ENCODE data around the gene GATAD2B.

Gene GATAD2B

DNA sequence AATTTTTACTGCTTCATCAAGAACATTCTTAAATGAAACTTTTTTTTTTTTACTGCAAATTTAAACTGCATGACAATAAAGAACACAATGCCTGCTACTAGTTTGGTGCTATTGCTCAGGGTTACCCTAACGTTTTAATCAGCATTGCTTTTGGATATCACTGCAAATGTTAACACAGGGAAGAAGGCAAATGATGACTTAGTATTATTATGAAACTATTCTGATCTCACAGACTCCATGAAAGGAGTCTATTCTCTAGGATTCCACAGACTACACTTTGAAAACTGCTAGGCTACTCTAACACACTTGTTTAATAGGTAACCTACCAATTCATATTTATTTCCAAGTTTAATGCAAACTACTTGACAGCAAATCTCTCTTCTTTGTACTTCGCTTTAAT, 49.8 kb downstream of the GATAD2B start:
- no peak overlapping the region for H3K27ac ChIP-seq (ENCODE audit: low read depth, low read length)
- H3K36me3 ChIP-seq (ENCODE audit: control insufficient read depth in 1 of 2, insufficient read depth in 2 of 2, low read length in 2 of 2), result no peaks in the 10 kb centered on the region
- H3K9me3 ChIP-seq (ENCODE audit: control insufficient read depth in 1 of 2, low read length in 2 of 2), result no peaks in the 10 kb centered on the region
- H3K9ac ChIP-seq (ENCODE audit: low read depth in 1 of 2, low read length in 2 of 2), result no peak overlapping the region
- H3K4me1 ChIP-seq (ENCODE audit: control insufficient read depth in 1 of 2, insufficient read depth in 2 of 2, low read length in 2 of 2), result no peaks in the 10 kb centered on the region
- no peaks in the 10 kb centered on the region for H3K27me3 ChIP-seq (ENCODE audit: control insufficient read depth in 1 of 2, insufficient read depth in 2 of 2, low read length in 2 of 2)
- no peak overlapping the region for H3K4me3 ChIP-seq (ENCODE audit: low read depth in 1 of 2, low read length in 2 of 2)

- no peaks in the 10 kb centered on the region for H3K9me3 ChIP-seq (ENCODE audit: control insufficient read depth in 1 of 2, low read length in 2 of 2)
- H3K4me3 ChIP-seq (ENCODE audit: low read depth in 1 of 2, low read length in 2 of 2), result no peak overlapping the region
- no peaks in the 10 kb centered on the region for H3K27me3 ChIP-seq (ENCODE audit: control insufficient read depth in 1 of 2, insufficient read depth in 2 of 2, low read length in 2 of 2)
- H3K27ac ChIP-seq (ENCODE audit: low read depth, low read length), result no peak overlapping the region
- no peaks in the 10 kb centered on the region for H3K4me1 ChIP-seq (ENCODE audit: control insufficient read depth in 1 of 2, insufficient read depth in 2 of 2, low read length in 2 of 2)
- no peak overlapping the region for H3K9ac ChIP-seq (ENCODE audit: low read depth in 1 of 2, low read length in 2 of 2)
- no peaks in the 10 kb centered on the region for H3K36me3 ChIP-seq (ENCODE audit: control insufficient read depth in 1 of 2, insufficient read depth in 2 of 2, low read length in 2 of 2)
These were observed 50.4 kb downstream of the GATAD2B start for GRCh38 chr1:153872331-153872730.

- Histone ChIP-seq H3K9me3 (ENCODE audit: control insufficient read depth in 1 of 2, low read length in 2 of 2) (no peaks in the 10 kb centered on the region), H3K4me1 (ENCODE audit: control insufficient read depth in 1 of 2, insufficient read depth in 2 of 2, low read length in 2 of 2) (peaks cover 0 to 6% of the 10 kb centered on the region in 2 donors), H3K27me3 (ENCODE audit: control insufficient read depth in 1 of 2, insufficient read depth in 2 of 2, low read length in 2 of 2) (no peaks in the 10 kb centered on the region), H3K4me3 (ENCODE audit: low read depth in 1 of 2, low read length in 2 of 2) (no peak overlapping the region), H3K9ac (ENCODE audit: low read depth in 1 of 2, low read length in 2 of 2) (no peak overlapping the region), H3K36me3 (ENCODE audit: control insufficient read depth in 1 of 2, insufficient read depth in 2 of 2, low read length in 2 of 2) (no peaks in the 10 kb centered on the region), H3K27ac (ENCODE audit: low read depth, low read length) (no peak overlapping the region)
These were observed 53.3 kb downstream of the GATAD2B start for GRCh38 chr1:153869486-153869885.

DNA sequence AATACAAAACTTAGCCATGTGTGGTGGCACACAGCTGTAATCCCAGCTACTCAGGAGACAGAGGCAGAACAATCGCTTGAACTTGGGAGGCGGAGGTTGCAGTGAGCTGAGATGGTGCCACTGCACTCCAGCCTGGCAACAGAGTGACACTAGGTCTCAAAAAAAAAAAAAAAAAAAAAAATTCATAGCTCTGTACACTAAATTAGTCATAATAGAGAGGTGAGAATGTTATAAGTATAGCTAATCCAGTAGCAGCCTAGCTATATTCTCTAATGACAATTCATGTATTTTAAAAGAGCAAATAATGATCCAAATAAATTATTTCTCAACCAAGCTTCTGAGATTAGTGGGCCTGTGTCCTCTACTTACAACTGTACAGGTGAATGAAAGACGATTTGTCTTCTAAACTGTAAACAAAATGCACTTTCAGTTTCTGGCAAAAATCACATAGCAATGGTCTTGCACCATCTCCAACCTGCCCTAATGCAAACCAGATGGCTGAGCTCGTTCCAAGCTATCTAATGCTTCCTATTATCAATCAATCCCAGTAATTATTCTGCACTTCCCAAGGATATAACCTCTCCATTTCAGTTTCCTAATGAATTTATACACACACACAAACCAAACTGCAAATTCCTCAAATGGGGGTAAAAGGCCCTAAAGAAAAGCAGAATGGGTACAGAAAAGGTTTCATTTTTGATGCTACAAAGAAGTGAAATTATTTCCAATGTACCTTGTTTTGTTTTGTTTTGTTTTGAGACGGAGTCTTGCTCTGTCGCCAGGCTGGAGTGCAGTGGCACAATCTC, 56.5 kb downstream of the GATAD2B start:
- Histone ChIP-seq H3K27me3 (ENCODE audit: control insufficient read depth in 1 of 2, insufficient read depth in 2 of 2, low read length in 2 of 2) (no peaks in the 10 kb centered on the region), H3K9me3 (ENCODE audit: control insufficient read depth in 1 of 2, low read length in 2 of 2) (no peaks in the 10 kb centered on the region), H3K9ac (ENCODE audit: low read depth in 1 of 2, low read length in 2 of 2) (no peak overlapping the region), H3K36me3 (ENCODE audit: control insufficient read depth in 1 of 2, insufficient read depth in 2 of 2, low read length in 2 of 2) (no peaks in the 10 kb centered on the region), H3K27ac (ENCODE audit: low read depth, low read length) (no peak overlapping the region), H3K4me3 (ENCODE audit: low read depth in 1 of 2, low read length in 2 of 2) (no peak overlapping the region), H3K4me1 (ENCODE audit: control insufficient read depth in 1 of 2, insufficient read depth in 2 of 2, low read length in 2 of 2) (peaks cover 0 to 6% of the 10 kb centered on the region in 2 donors)

DNA sequence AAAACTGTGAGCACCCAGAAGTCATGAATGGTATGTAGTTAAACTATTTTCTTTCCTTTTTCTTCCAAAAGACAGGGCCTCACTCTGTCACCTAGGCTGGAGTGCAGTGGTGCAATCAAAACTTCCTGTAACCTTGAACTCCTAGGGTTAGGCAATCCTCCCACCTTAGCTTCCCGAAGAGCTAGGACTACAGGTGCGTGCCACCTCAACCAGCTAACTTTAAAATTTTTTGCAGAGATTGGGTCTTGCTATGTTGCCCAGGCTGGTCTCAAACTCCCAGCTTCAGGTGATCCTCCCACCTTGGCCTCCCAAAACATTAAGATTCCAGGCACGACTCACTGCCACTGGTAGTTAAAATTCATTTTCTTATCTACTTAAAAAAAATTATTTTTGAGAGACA, 62.5 kb downstream of the GATAD2B start:
- Histone ChIP-seq H3K4me1 (ENCODE audit: control insufficient read depth in 1 of 2, insufficient read depth in 2 of 2, low read length in 2 of 2) (no peaks in the 10 kb centered on the region), H3K9me3 (ENCODE audit: control insufficient read depth in 1 of 2, low read length in 2 of 2) (no peaks in the 10 kb centered on the region), H3K27ac (ENCODE audit: low read depth, low read length) (no peak overlapping the region), H3K4me3 (ENCODE audit: low read depth in 1 of 2, low read length in 2 of 2) (no peak overlapping the region), H3K9ac (ENCODE audit: low read depth in 1 of 2, low read length in 2 of 2) (no peak overlapping the region), H3K36me3 (ENCODE audit: control insufficient read depth in 1 of 2, insufficient read depth in 2 of 2, low read length in 2 of 2) (no peaks in the 10 kb centered on the region), H3K27me3 (ENCODE audit: control insufficient read depth in 1 of 2, insufficient read depth in 2 of 2, low read length in 2 of 2) (no peaks in the 10 kb centered on the region)

DNA sequence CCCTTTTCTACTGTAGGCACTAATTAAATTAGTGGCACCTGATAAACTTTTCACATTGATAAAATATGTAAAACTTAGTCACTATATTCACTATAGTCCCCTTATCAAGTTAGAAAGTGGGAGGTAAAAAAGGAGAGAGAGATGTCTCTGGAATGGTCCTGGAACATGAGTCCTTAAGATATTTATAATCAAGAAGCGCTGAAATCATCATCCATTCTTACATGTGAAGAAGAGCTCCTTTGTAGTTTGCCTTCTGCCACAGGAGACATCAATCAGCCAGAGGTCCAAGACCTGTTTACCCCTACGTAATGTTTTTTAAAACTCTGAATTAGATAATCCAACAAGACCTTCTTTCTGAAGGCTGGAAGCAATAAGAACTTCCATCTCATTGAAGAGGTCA, 65.3 kb downstream of the GATAD2B start:
- no peak overlapping the region for H3K4me3 ChIP-seq (ENCODE audit: low read depth in 1 of 2, low read length in 2 of 2)
- no peak overlapping the region for H3K9ac ChIP-seq (ENCODE audit: low read depth in 1 of 2, low read length in 2 of 2)
- no peaks in the 10 kb centered on the region for H3K4me1 ChIP-seq (ENCODE audit: control insufficient read depth in 1 of 2, insufficient read depth in 2 of 2, low read length in 2 of 2)
- no peaks in the 10 kb centered on the region for H3K27me3 ChIP-seq (ENCODE audit: control insufficient read depth in 1 of 2, insufficient read depth in 2 of 2, low read length in 2 of 2)
- no peak overlapping the region for H3K27ac ChIP-seq (ENCODE audit: low read depth, low read length)
- peaks cover 7 to 8% of the 10 kb centered on the region in 2 donors for H3K36me3 ChIP-seq (ENCODE audit: control insufficient read depth in 1 of 2, insufficient read depth in 2 of 2, low read length in 2 of 2)
- no peaks in the 10 kb centered on the region for H3K9me3 ChIP-seq (ENCODE audit: control insufficient read depth in 1 of 2, low read length in 2 of 2)

DNA sequence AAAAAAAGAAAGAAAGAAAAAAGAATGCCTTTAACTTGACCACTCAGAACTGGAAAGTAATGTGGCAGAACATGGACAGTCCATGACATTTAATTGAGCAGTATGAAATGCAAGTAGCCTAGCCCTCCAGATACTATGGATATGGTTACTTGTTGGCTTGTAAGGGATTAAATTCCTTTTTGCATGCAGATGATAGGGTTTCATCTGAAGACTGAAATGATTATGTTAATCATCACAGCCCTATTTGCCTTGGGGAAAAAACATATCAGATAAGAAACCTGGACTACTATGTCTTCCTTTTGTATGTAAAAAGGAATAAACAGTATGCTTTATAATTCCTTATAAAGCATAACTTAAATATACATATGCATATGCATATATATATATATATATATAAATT, 66.0 kb downstream of the GATAD2B start:
- H3K27ac ChIP-seq (ENCODE audit: low read depth, low read length), result no peak overlapping the region
- no peaks in the 10 kb centered on the region for H3K27me3 ChIP-seq (ENCODE audit: control insufficient read depth in 1 of 2, insufficient read depth in 2 of 2, low read length in 2 of 2)
- H3K9me3 ChIP-seq (ENCODE audit: control insufficient read depth in 1 of 2, low read length in 2 of 2), result no peaks in the 10 kb centered on the region
- H3K9ac ChIP-seq (ENCODE audit: low read depth in 1 of 2, low read length in 2 of 2), result no peak overlapping the region
- H3K4me1 ChIP-seq (ENCODE audit: control insufficient read depth in 1 of 2, insufficient read depth in 2 of 2, low read length in 2 of 2), result no peaks in the 10 kb centered on the region
- H3K4me3 ChIP-seq (ENCODE audit: low read depth in 1 of 2, low read length in 2 of 2), result no peak overlapping the region
- peaks cover 8 to 14% of the 10 kb centered on the region in 2 donors for H3K36me3 ChIP-seq (ENCODE audit: control insufficient read depth in 1 of 2, insufficient read depth in 2 of 2, low read length in 2 of 2)

DNA sequence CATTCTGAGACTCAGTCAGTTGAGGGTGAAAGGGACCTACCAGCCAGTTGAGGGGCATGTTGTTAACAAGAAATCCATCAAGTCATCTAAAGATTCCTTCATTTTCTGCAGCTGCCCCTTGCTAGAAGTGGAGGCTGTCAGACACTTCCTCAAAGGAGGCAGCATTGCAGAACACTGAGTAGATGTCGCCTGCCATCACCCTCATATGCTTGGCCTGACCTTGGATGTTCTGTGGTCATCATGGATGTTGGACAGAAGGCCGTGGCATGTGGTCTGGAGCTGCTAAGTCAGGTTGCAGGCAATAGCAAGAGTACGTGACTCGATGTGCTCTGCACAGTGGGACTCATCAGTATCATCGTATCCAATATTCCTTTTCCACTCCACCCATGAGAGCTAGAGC, 70.6 kb downstream of the GATAD2B start:
- H3K36me3 ChIP-seq (ENCODE audit: control insufficient read depth in 1 of 2, insufficient read depth in 2 of 2, low read length in 2 of 2), result peaks cover 8 to 14% of the 10 kb centered on the region in 2 donors
- H3K9me3 ChIP-seq (ENCODE audit: control insufficient read depth in 1 of 2, low read length in 2 of 2), result no peaks in the 10 kb centered on the region
- H3K27ac ChIP-seq (ENCODE audit: low read depth, low read length), result no peak overlapping the region
- no peaks in the 10 kb centered on the region for H3K27me3 ChIP-seq (ENCODE audit: control insufficient read depth in 1 of 2, insufficient read depth in 2 of 2, low read length in 2 of 2)
- no peak overlapping the region for H3K4me3 ChIP-seq (ENCODE audit: low read depth in 1 of 2, low read length in 2 of 2)
- peaks cover 3 to 6% of the 10 kb centered on the region in 2 donors for H3K4me1 ChIP-seq (ENCODE audit: control insufficient read depth in 1 of 2, insufficient read depth in 2 of 2, low read length in 2 of 2)
- no peak overlapping the region for H3K9ac ChIP-seq (ENCODE audit: low read depth in 1 of 2, low read length in 2 of 2)

DNA sequence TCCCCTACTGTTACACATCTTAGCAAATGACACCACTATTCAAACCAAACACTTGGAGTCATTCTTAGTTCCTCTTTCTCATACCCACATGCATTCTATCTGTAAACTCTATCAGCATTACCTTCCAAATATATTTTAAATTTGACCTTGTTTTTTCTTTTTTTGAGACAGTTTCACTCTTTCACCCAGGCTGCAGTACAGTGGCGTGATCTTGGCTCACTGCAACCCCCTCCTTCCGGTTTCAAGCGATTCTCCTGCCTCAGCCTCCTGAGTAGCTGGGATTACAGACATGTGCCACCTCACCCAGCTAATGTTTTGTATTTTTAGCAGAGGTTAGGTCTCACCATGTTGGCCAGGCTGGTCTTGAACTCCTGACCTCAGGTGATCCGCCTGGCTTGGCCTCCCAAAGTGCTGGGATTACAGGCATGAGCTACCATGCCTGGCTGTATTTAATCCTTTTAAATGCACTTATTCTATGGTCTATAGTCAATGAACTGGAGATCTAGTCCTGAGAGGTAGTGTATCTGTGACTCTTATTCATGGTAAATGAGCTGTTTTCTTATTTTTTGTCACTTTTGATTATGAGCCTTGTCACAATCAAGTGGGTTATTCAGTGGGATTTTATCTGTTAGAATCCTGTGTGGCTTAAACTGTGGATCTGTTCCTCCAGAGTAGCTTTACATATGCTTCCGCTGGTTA, 73.1 kb downstream of the GATAD2B start:
- Histone ChIP-seq H3K4me1 (ENCODE audit: control insufficient read depth in 1 of 2, insufficient read depth in 2 of 2, low read length in 2 of 2) (peaks cover 3 to 6% of the 10 kb centered on the region in 2 donors), H3K36me3 (ENCODE audit: control insufficient read depth in 1 of 2, insufficient read depth in 2 of 2, low read length in 2 of 2) (peaks cover 8 to 14% of the 10 kb centered on the region in 2 donors), H3K9me3 (ENCODE audit: control insufficient read depth in 1 of 2, low read length in 2 of 2) (no peaks in the 10 kb centered on the region), H3K27me3 (ENCODE audit: control insufficient read depth in 1 of 2, insufficient read depth in 2 of 2, low read length in 2 of 2) (no peaks in the 10 kb centered on the region), H3K27ac (ENCODE audit: low read depth, low read length) (no peak overlapping the region), H3K4me3 (ENCODE audit: low read depth in 1 of 2, low read length in 2 of 2) (no peak overlapping the region), H3K9ac (ENCODE audit: low read depth in 1 of 2, low read length in 2 of 2) (no peak overlapping the region)

- H3K27me3 ChIP-seq (ENCODE audit: control insufficient read depth in 1 of 2, insufficient read depth in 2 of 2, low read length in 2 of 2), result no peaks in the 10 kb centered on the region
- no peak overlapping the region for H3K27ac ChIP-seq (ENCODE audit: low read depth, low read length)
- H3K9me3 ChIP-seq (ENCODE audit: control insufficient read depth in 1 of 2, low read length in 2 of 2), result no peaks in the 10 kb centered on the region
- H3K9ac ChIP-seq (ENCODE audit: low read depth in 1 of 2, low read length in 2 of 2), result no peak overlapping the region
- peaks cover 8 to 14% of the 10 kb centered on the region in 2 donors for H3K36me3 ChIP-seq (ENCODE audit: control insufficient read depth in 1 of 2, insufficient read depth in 2 of 2, low read length in 2 of 2)
- no peak overlapping the region for H3K4me3 ChIP-seq (ENCODE audit: low read depth in 1 of 2, low read length in 2 of 2)
- peaks cover 3 to 6% of the 10 kb centered on the region in 2 donors for H3K4me1 ChIP-seq (ENCODE audit: control insufficient read depth in 1 of 2, insufficient read depth in 2 of 2, low read length in 2 of 2)
These were observed 74.0 kb downstream of the GATAD2B start for GRCh38 chr1:153848805-153849204.

Data from duodenal mucosa (tissue), 2 donors.